Measurements from ENCODE around the gene NEURL4.

NEURL4 gene

DNA sequence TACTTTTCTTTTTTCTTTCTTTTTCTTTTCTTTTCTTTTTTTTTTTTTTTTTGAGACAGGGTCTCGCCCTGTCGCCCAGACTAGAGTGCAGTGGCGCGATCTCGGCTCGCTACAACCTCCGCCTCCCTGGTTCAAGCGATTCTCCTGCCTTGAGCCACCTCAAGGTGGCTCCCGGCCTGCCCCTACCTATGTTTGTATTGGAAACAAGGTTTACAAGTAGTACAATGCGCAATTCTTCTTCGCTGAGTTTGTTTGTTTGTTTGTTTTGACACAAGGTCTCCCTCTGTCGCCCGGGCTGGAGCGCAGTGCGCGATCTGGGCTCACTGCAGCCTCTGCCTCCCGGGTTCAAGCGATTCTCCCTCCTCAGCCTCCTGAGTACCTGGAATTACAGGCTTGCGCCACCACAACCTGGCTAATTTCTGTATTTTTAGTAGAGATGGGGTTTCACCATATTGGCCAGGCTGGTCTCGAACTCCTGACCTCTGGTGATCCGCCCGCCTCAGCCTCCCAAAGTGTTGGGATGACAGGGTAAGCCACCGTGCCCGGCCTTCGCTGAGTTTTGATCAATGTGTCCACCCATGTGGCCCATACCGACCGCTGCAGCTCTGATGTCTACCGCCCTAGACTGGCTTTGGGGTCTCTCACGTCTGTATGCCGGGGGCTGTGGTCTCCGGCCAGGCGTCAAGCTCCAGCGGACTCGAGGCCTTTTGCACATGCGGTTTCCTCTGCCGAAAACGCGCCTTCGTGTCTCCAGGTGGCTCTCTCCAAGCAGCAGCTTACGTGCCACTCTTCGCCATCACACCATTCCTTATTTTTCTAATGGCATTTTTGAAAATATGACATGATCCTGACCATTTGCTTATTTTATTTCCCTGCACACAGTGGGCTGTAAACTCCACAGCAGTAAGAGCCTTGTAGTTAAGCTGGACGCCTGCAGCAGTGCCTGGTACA lies 33.6 kb downstream of the NEURL4 start:
- DNase-seq (ENCODE audit: low read depth in 1 of 2, low spot score in 1 of 2), result peak in 1 of 2 experiments; percentile 88
- in situ Hi-C loops (cut with HindIII; ENCODE audit: low pct_unique_long_range_greater_than_20kb, low sequenced_read_pairs), result no loop called here
- no peak for TF ChIP-seq JUND (IDR thresholded peaks at IDR 0.05; ENCODE audit: low read depth)

DNA sequence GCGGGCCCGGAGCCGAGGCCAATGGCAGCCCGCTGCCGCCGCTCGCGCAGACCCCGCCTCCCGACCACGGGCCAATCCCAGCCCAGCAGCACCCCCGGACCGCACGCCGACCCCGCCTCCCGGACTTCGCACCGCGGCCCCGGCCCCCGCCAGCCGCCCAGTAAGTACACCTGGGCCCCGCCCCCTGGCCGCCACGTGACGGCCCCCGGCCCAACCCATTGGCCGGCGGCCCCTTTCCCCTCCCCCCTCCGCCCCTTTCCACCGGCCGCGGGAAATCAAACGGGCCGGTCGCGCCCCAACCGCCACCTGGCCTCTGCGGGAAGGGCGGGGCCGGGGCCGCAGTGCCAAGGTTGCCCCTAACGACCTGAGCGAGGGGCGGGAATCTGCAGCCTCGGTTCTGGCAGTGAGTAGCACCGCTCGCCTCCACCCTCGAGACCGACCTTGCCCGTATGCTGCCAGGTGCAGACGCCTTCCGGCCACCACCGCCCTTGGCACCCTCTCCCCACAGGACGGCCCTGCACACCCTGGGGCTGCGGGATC lies 34.5 kb downstream of the NEURL4 start, which contains the start of gene YBX2:
TSS of gene YBX2 (minus strand) at position 26 of the 540 bp plus-strand sequence. CDS start 139 bp downstream, outside the sequence.
- TF ChIP-seq JUND (IDR thresholded peaks at IDR 0.05; ENCODE audit: low read depth), result no peak
- DNase-seq (ENCODE audit: low read depth in 1 of 2, low spot score in 1 of 2), result peak; percentile 91 to 94
- in situ Hi-C loops (cut with HindIII; ENCODE audit: low pct_unique_long_range_greater_than_20kb, low sequenced_read_pairs), result no loop called here

GRCh38 chr17:7293816-7294613 lies 35.1 kb downstream of the NEURL4 start:
- in situ Hi-C loops (cut with HindIII; ENCODE audit: low pct_unique_long_range_greater_than_20kb, low sequenced_read_pairs), result no loop called here
- no peak for TF ChIP-seq JUND (IDR thresholded peaks at IDR 0.05; ENCODE audit: low read depth)
- peak in 1 of 2 experiments; percentile 87 for DNase-seq (ENCODE audit: low read depth in 1 of 2, low spot score in 1 of 2)

- in situ Hi-C loops (cut with HindIII; ENCODE audit: low pct_unique_long_range_greater_than_20kb, low sequenced_read_pairs), result no loop called here
- DNase-seq (ENCODE audit: low read depth in 1 of 2, low spot score in 1 of 2), result no peak
- TF ChIP-seq JUND (IDR thresholded peaks at IDR 0.05; ENCODE audit: low read depth), result no peak
Observed at GRCh38 chr17:7293159-7293558, 36.0 kb downstream of the NEURL4 start.

GRCh38 chr17:7292729-7293128 lies 36.4 kb downstream of the NEURL4 start:
- TF ChIP-seq JUND (IDR thresholded peaks at IDR 0.05; ENCODE audit: low read depth), result no peak
- in situ Hi-C loops (cut with HindIII; ENCODE audit: low pct_unique_long_range_greater_than_20kb, low sequenced_read_pairs), result no loop called here
- no peak for DNase-seq (ENCODE audit: low read depth in 1 of 2, low spot score in 1 of 2)

DNA sequence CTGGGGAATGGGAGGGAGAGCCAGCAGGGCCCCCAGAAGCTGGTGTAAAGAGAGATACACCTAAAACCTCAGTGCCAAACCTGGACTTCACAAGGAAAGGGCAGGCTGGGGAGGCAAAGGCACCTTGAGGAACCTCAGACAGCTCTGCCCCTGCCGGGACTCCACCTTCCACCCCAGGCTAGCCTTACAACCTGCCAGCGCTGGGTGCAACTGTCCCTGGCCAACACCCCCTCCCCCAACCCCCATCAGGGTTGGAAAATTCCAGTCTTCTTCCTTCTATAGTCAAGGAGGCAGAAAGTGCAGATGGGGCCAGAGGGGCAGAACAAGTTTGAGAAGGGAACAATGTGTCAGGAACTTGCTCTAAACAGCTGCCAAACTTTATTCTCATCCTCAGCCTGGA lies 36.9 kb downstream of the NEURL4 start:
- no peak for TF ChIP-seq JUND (IDR thresholded peaks at IDR 0.05; ENCODE audit: low read depth)
- no peak for DNase-seq (ENCODE audit: low read depth in 1 of 2, low spot score in 1 of 2)
- in situ Hi-C loops (cut with HindIII; ENCODE audit: low pct_unique_long_range_greater_than_20kb, low sequenced_read_pairs), result no loop called here

DNA sequence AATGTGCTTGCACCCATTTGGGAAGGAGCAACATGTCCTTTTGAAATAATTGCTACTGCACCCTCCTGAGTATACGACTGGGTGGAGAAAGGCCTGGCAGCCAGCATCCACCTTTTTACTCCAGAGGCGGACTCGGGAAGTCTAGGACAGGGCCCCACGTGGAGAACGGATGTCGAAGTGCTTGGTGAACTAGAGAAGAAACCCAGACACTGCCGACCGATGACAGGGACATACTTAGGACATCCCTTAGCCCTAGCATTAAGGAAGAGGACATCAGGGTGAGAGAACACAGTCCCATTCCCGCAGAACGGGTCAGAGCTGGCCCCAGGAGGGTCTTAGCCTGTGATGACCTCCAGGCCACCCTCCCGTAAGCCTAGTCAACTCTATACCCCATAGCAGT lies 38.5 kb downstream of the NEURL4 start:
- no peak for TF ChIP-seq JUND (IDR thresholded peaks at IDR 0.05; ENCODE audit: low read depth)
- in situ Hi-C loops (cut with HindIII; ENCODE audit: low pct_unique_long_range_greater_than_20kb, low sequenced_read_pairs), result no loop called here
- no peak for DNase-seq (ENCODE audit: low read depth in 1 of 2, low spot score in 1 of 2)

- in situ Hi-C loops (cut with HindIII; ENCODE audit: low pct_unique_long_range_greater_than_20kb, low sequenced_read_pairs), result no loop called here
- DNase-seq (ENCODE audit: low read depth in 1 of 2, low spot score in 1 of 2), result no peak
- TF ChIP-seq JUND (IDR thresholded peaks at IDR 0.05; ENCODE audit: low read depth), result no peak
Observed at GRCh38 chr17:7290166-7290565, 39.0 kb downstream of the NEURL4 start.

DNA sequence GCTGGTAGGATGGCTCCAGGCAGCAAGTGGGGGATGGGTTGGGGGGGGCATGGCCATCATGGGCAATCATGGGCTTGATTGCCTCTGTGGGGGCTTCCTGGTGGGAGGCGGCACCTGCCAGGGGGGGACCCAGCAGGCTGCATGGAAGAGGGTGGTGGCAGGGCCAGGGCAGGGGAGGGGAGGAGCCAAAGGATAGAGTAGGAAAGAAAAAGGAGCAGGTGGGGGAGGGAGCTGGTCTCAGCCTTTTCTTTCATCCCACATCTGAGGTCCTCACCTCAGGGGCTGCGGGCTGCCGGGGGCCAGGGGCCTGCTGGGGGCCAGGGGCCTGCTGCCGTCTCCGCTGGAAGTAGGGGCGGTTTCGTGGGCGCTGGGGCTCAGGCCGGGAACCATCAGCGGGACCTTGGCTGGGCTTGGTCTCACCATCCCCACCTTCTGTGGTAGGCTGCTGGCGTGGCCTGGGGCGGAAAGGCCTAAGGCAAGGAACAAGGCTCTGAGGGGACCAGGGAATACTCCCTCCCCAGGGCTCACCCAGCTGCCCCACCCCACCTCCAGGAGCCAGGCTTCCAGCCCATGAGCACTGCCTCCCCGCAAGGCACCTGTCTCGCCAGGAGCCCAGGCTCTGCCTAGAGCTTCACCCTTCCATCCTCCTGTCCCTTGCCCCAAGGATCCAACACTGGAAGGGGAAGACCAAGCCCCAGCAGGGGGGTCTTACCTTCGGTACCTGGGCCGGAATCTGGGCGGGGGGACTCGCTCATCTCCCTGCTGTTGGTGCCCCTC lies 39.7 kb downstream of the NEURL4 start:
- no peak for TF ChIP-seq JUND (IDR thresholded peaks at IDR 0.05; ENCODE audit: low read depth)
- in situ Hi-C loops (cut with HindIII; ENCODE audit: low pct_unique_long_range_greater_than_20kb, low sequenced_read_pairs), result no loop called here
- no peak for DNase-seq (ENCODE audit: low read depth in 1 of 2, low spot score in 1 of 2)

DNA sequence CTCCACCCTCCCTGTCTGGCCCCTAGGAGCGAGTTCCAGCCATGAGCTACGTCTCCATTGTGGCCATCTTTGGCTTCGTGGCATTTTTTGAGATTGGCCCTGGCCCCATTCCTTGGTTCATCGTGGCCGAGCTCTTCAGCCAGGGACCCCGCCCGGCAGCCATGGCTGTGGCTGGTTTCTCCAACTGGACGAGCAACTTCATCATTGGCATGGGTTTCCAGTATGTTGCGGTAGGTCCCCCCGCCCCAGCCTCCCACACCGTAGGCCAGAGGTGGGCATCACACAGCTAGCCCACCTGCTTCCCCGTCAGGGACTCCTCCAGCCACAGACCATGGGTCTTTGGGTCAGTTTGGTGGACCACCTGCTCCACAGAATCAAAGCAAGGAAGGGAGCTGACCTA lies 43.5 kb downstream of the NEURL4 start:
- no peak for TF ChIP-seq JUND (IDR thresholded peaks at IDR 0.05; ENCODE audit: low read depth)
- in situ Hi-C loops (cut with HindIII; ENCODE audit: low pct_unique_long_range_greater_than_20kb, low sequenced_read_pairs), result no loop called here
- DNase-seq (ENCODE audit: low read depth in 1 of 2, low spot score in 1 of 2), result no peak

GRCh38 chr17:7284911-7285310 lies 44.2 kb downstream of the NEURL4 start:
- no peak for DNase-seq (ENCODE audit: low read depth in 1 of 2, low spot score in 1 of 2)
- TF ChIP-seq JUND (IDR thresholded peaks at IDR 0.05; ENCODE audit: low read depth), result no peak
- in situ Hi-C loops (cut with HindIII; ENCODE audit: low pct_unique_long_range_greater_than_20kb, low sequenced_read_pairs), result no loop called here
